KOPT-K1 (cell line): ENCODE results near the gene GNB1.

Experiments used
- H3K27ac ChIP-seq: fragments of 200-600 bp; sonication (generic); 2 replicates; pipeline ENCODE4 v1.5.1; 2016; ENCODE audit warnings: antibody characterized with exemption, mild to moderate bottlenecking, low read depth, low read length; ENCODE audit not compliant: poor library complexity, severe bottlenecking
- H3K36me3 ChIP-seq: fragments of 200-600 bp; sonication (generic); 2 replicates; pipeline ENCODE4 v1.5.1; 2017; ENCODE audit warnings: antibody characterized with exemption, mild to moderate bottlenecking, low read length, moderate library complexity; ENCODE audit not compliant: insufficient read depth
- H3K9me3 ChIP-seq: fragments of 200-600 bp; sonication (generic); 2 replicates; pipeline ENCODE4 v1.5.1; 2017; ENCODE audit warnings: antibody characterized with exemption, low read length, mild to moderate bottlenecking; ENCODE audit not compliant: insufficient read depth, poor library complexity, severe bottlenecking

Gene GNB1

DNA sequence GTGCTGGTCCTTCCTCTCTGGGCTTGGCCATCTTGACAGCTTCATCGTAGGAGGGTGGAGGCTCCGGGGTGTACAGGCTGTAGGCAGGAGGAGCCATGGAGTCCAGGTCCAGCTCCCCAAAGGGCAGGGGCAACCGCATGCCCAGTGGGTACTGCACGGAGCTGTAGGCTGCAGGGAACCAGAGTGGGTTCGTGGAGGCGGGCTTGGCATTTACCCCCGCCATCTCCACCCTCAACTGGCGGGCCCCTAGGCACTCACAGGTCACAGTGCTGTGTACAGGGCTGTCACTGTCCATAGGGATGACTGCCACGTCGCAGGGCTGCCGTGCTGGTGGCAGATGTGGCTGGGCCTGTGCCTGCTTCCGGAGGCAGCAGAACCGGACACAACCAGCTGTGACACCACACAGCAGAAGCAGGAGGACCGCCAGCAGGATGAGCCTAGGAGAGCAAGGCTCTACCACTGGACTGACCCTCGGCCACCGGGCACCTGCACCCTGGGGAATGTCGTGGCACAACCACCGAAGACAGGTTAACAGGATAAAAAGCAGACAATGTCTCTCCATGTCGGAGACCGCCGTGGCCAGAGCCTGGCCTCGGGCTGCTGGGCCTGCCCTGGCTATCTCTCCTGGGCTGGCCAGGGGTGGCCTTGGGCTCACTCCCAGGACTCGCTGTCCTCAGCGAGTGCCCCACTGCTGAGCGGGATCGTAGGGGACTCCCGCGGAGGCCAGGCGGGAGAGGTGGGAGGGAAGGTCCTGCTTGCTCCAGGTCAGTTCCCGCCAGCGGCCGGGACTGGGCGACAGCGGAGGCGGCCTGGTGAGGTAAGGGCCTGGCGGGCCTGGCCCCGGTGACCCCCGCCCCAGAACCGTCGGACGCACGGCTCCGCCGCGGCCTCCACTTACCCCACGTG is 27.4 kb upstream of the GNB1 start:
- Histone ChIP-seq H3K27ac (no peak overlapping the region), H3K9me3 (no peaks in the 10 kb centered on the region), H3K36me3 (no peaks in the 10 kb centered on the region)

DNA sequence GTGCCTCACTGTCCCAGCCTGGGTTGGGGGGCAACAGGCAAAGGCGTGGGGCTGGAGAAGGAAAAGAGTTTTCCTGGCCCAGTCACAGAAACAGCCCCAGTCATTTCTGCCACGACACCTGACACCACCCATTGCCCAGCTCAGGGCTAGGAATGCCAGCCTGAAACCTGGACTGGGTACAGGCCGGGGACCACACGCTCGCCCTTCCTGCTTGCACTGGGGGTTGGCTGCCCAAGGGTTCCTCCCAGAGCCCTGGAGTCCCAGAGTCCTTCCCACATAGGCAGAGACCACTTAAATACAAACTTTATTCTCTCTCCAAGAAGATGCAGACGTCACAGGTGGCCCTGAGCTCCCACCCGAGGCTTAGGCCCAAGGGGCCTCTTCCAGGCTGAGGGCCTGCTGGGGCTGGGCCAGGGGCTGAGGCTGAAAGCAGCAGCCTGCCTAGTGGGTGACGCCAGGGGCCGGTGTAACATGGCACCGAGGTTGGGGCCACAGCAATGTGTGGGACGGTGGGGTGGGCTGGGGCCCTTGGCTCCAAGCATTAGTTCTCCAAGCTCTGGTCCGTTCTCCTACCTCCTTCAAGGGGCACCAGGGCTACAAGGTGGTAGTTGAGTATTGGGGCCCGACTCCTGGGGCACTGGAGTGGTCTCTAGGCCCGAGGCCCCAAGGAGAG is 26.6 kb upstream of the GNB1 start:
- H3K9me3 ChIP-seq = no peaks in the 10 kb centered on the region
- H3K36me3 ChIP-seq = no peaks in the 10 kb centered on the region
- no peak overlapping the region for H3K27ac ChIP-seq

DNA sequence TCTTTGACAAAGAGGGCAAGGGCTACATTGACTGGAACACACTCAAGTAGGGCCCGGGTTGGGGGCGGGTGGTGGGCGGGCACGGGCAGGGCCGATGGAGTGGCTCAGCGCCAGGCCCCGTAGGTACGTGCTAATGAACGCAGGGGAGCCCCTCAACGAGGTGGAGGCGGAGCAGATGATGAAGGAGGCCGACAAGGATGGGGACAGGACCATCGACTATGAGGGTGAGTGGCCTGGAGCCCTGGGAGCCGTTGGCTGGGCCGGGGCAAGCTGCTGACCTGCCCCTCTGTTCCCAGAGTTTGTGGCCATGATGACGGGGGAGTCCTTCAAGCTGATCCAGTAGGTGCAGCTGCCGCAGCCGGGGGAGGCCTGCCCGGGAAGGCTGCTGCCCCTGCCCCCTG is 26.0 kb upstream of the GNB1 start:
- no peaks in the 10 kb centered on the region for H3K9me3 ChIP-seq
- H3K27ac ChIP-seq = no peak overlapping the region
- no peaks in the 10 kb centered on the region for H3K36me3 ChIP-seq

DNA sequence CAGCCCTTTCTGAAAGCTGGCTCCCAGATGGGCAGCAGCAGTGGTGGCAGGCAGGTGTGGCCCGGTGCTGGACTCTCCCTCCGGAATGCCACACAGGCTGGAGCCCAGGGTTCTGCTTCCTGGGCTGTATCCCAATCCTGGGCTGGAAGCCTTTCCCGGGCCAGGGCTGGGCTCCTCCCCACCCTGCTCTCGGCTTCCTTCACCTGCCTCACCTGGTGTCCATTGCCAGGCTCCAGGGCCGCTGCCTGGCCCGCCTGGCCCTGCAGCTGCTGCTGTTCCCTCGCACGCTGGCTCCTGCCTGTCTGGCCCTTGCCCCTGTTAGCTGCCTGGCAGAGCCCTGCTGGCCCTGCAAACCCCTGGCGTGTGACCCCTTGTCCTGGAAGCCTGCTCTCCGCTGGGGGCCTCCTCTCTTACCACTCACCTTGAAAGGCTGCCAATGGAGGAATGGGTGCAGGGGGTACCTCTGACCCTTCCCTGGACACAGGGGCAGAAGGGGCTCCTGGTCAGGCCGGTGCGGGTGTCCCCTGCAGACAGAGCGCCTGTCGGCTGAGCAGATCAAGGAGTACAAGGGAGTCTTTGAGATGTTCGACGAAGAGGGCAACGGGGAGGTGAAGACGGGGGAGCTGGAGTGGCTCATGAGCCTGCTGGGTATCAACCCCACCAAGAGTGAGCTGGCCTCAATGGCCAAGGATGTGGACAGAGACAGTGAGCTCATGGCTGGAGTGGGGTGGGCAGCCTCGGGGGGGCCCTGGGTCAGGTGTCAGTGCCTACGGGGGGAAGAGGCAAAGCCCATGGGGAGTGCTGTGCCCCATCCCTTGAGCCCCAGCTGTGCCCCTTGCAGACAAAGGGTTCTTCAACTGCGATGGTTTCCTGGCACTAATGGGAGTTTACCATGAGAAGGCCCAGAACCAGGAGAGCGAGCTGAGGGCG is 25.3 kb upstream of the GNB1 start:
- Histone ChIP-seq H3K27ac (no peak overlapping the region), H3K36me3 (no peaks in the 10 kb centered on the region), H3K9me3 (no peaks in the 10 kb centered on the region)

DNA sequence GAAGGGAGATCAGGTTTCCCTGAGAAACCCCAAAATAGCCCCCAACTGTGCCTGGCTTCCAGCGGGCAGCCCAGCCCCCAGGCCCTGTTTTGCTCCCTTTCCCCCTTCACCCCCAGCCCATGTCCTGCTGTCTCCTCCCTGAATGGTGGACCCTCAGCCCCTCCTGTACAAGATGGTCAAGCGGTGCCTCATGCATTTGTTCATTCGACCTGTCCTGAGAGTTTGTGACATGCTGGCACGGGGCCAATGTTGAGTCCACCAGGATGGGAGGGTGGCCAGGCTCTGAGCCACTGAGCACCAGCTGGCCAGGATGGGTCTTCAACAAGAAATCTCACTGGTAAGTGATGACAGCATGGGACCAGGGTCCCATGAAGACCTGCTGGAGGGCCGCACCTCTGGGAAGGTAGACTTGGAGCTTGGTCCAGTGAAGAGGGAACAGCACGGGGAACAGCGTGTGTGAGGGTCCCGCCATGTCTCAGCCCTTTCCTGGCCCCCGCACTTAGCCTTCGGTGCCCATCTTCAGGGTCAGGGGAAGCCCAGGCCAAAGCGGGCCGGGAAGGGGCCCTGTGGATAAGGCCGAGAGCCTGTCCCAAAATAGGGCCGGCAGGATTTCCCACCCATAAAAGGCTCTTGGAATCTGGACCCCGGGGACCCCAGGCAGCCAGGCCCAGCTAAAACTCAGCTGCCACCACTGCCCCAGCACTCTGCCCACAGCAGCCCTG is 24.2 kb upstream of the GNB1 start, which contains the start of gene CALML6:
CALML6 (plus strand) TSS at position 290 of the 722 bp plus-strand sequence; CDS start at position 311, 21 bp downstream.
- H3K27ac ChIP-seq = no peak within 1 kb of the TSS
- no peaks in the 10 kb centered on the region for H3K36me3 ChIP-seq
- H3K9me3 ChIP-seq = no peaks in the 10 kb centered on the region

DNA sequence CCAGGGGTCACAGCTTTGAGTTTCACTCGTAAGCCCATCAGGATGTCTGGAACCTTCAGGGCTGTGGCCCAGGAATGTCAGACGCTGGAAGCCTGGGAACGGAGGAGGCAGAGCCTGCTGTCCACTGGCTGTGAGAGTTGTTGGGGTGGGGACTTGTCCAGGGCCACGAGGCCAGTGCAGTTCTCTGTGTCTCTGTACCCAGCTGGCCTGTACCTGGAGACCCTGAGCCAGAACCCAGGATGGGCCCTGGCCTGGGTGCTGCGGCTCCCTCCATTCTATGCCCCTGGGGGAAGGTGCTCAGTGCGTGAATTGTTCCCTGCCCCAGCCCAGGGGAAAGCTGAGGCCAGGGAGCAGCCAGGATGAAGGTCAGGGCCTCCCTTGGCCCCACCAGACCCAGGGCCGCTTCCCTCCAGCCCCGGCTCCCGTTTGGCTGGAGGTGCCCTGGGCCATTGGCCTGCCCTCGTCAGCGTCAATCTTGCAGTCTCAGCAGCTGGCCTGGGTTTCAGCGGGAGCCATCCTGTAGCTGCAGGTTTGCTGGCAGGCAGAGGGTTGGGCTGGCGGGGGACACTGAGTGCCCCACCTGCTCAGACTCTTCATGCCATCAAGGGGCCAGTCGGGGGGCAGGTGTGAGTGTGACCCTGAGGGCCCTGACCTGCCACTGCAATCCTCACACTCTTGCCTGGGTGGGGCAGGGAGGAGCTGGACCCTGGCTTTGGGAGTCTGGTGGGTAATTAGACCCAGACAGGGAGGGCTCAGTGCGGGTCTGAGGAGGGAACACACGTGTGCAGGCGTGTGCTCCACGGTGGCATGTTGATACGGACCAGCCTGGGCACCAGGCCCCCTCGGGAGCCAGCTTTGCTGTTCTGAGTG is 23.4 kb upstream of the GNB1 start:
- H3K36me3 ChIP-seq = no peaks in the 10 kb centered on the region
- no peak overlapping the region for H3K27ac ChIP-seq
- H3K9me3 ChIP-seq = no peaks in the 10 kb centered on the region

DNA sequence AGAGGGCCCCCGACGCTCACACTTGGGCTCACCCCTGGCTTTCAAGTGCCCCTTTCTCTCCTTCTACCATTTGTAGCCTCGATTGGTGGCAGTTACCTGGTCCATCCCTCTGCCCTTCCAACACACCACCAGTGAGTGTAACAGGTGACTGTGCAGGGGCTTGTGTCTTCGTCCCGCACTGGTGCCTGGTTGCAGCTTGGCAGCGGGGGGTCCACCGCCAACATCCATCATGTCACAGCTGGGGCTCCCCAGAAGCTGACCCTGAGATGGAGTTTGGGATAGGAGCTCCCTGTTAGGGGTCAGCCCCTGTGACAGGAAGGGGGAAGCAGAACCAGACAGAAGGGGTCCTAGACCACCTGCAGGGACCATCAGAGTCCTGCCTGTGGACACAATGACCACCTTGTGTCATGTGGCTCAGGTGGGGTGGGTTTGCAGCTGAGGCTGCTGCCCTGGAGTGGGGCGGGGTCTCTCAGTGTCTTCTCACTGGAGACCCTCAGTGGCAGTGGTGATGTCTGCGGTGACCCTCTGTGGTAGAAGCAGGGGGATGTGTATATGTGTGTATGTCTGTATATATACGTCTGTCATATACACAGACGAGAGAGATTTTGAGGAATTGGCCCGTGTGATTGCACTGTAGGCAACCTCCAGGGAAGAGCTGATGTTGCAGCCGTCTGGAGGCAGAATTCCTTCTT is 20.6 kb upstream of the GNB1 start:
- no peak overlapping the region for H3K27ac ChIP-seq
- H3K9me3 ChIP-seq = no peaks in the 10 kb centered on the region
- H3K36me3 ChIP-seq = no peaks in the 10 kb centered on the region

DNA sequence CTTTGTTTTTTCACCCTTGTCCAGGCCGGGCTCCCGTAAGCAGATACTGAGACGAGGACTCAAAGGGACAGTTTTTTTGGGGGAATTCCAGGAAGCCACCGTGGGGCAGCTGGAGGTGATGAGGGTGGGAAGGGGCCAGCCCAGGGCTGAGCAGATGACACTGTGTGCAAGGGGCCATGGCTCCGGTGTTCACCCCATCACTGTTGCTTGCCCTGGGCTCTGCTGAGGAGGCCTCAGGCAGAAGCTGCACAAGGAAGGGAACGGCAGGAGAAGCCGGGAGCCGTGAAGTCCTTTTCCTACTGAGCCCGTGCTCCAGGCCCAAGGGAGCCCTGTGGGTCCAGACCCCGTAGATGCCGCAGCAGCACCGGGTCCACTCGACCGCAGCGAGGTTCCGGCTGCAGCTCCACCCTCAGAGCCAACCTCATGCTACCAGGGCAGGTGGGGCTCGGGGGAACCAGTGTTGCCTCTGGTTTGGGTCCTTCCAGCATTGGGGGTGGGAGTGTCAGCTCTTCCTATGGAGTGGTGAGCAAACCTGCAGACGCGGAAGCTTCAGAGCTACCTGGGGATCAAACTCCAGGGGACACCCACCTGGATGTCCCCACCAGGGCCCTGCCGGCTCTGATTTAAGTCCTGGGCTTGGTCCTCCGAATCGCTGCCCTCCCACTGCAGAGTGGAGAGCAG is 19.9 kb upstream of the GNB1 start:
- no peaks in the 10 kb centered on the region for H3K9me3 ChIP-seq
- H3K27ac ChIP-seq = no peak overlapping the region
- no peaks in the 10 kb centered on the region for H3K36me3 ChIP-seq

DNA sequence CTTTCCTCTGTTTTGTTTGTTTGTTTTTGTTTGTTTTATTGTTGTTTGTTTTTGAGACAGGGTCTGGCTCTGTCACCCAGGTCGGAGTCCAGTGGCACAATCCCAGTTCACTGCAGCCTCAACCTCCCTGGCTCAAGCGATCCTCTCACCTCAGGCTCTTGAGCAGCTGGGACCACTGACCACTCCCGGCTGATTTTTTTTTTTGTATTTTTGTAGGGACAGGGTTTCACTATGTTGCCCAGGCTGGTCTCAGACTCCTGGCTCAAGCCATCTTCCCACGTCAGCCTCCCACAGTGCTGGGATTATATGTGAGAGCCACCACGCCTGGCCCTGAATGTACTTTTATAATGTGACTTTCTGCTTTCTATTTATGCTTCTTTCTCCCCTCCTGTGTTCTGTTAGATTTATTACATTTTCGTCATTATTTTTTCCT is 19.2 kb upstream of the GNB1 start:
- Histone ChIP-seq H3K9me3 (no peaks in the 10 kb centered on the region), H3K36me3 (no peaks in the 10 kb centered on the region), H3K27ac (no peak overlapping the region)

DNA sequence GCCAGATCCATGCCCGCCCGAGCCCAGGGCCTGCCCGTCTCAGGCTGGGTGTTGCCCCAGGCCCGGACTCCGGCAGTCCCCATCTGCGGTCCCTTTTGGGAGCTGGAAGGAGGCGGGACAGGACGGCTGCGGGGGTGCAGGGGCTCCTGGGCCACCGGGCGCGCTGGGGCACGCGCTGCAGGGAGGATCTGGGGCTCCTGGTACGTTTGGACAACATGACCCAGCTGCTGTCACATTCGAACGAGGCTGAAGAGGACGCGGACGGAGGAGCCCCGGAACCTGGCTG is 17.6 kb upstream of the GNB1 start:
- H3K9me3 ChIP-seq = no peaks in the 10 kb centered on the region
- no peaks in the 10 kb centered on the region for H3K36me3 ChIP-seq
- peak overlapping the region; percentile 64 for H3K27ac ChIP-seq

DNA sequence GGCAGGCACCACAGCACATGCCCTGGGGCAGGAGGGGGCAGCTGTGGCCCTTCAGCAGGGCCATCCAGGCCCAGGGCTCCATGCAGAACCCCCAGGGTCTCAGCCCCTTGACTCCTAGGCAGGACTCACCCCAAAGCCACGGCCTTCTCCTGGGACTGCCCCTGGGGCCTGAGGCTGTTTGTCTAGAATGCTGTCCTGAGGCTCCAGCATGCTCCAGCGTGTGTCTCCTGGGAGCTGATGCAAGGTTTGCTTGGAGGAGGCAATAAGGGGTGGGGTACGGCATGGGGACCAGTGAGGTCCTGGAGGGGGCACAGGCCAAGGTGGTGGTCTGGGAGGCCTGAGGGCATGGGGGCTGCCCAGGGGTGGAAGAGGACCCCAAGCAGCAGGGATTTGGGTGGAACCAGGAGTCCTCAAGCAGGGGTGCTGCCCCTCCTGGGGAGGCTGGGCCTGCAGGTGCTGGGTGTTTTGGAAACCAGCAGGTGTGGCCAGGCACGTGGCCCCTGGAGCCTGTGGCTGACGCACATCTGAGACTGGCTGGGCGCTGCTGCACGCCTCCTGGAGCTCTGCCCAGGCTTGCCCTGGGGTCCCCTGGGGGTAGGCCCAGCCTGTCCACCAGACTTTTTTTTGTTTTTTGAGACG is 16.3 kb upstream of the GNB1 start:
- Histone ChIP-seq H3K36me3 (no peaks in the 10 kb centered on the region), H3K27ac (no peak overlapping the region), H3K9me3 (no peaks in the 10 kb centered on the region)

DNA sequence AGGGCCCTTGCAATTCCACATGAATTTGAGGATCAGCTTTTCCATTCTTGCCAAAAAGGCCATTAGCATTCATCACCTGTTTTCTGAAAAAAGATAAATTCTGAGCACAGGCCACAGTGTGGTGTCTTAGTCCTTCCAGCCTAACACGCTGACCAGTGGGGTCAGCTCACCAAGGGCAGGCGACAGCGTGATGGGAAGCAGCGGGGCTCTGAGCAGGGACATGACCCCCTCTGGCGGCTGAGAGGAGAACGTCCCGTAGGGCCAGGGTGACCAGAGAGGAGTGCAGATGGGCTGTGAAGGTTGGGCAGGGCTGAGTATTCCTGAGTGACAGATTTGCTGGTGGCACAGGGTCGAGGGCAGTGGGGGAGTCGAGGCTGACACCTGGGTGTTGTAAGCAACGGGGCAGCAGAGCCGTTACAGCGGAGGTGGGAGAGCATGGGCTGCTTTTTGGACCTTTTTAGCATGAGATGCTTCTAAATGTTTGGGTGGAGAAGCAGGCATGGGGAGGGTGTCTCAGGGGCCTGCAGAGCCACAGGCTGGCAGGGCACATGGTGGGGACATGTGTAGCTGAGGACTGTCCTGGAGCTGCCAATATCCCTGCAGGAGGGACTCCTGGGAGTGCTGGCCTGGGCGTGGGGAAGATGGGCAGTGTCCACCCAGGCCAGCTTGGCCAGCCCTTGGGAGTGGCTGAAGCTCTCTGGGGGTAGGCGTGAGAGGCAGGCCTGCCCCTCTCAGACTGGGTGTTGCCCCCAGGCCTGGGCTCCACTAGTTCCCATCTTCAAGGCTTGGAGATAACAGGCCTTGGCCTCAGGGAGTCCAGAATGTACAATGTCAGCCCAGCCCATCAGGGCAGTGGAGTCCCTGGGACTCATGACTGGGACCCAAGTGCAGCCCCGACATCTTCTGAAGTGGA is 15.6 kb upstream of the GNB1 start:
- Histone ChIP-seq H3K27ac (no peak overlapping the region), H3K36me3 (no peaks in the 10 kb centered on the region), H3K9me3 (no peaks in the 10 kb centered on the region)
